Jurkat, Clone E6-1 (cell line): ENCODE results near the gene HMX2.
"Not testable (repeated sequence)": the region's sequence is repeated elsewhere in the genome, so short reads cannot be mapped to it uniquely, and the experiment has no call there.

Experiments
- DNase-seq: peaks from one replicate; pipeline ENCODE4 v3.0.0-alpha.2; 2011; ENCODE audit warnings: low read depth, low spot score
- H3K4me3 ChIP-seq: 2 replicates; pipeline ENCODE4 v1.5.1; 2011; ENCODE audit warnings: mild to moderate bottlenecking, low read length, control low read depth, moderate library complexity

HMX2 gene

DNA sequence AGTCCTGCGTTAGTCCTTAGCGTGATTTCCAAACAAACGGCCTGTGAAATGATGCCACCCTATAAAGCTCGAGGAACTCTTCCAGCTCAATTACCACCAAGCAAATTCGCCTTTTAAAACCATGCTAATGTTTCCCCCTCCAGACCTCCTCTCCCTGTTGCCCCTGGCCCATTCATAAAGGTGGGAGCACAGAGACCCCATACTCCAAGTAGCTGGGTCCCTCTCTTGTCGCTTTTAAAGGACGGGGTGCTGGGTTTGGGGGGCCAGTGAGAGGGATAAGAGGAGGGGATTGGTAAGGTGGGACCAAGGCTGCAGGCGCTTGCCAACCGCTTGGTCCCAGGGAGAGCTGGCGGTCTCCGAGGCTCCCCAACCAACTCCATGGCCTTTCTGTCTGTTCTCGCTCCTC, 1.2 kb downstream of the HMX2 start:
- no peak for DNase-seq
- no peak overlapping the region for H3K4me3 ChIP-seq

DNA sequence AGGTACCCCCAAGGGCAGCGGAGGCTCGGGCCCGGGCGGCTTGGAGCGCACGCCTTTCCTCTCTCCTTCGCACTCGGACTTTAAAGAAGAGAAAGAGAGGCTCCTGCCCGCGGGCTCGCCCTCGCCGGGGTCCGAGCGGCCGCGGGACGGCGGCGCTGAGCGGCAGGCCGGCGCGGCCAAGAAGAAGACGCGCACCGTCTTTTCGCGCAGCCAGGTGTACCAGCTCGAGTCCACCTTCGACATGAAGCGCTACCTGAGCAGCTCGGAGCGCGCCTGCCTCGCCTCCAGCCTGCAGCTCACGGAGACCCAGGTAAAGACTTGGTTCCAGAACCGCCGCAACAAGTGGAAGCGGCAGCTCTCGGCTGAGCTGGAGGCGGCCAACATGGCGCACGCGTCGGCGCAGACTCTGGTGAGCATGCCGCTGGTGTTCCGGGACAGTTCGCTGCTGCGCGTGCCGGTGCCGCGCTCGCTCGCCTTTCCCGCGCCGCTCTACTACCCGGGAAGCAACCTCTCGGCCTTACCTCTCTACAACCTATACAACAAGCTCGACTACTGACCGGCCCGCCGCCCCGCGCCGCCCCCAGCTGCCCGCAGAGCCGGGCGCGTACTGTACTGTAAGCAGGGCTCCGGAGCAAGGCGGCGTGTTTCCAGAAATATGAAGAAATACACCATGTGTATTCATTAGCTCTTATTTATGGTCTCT, 1.8 kb downstream of the HMX2 start:
- no peak for DNase-seq
- no peak overlapping the region for H3K4me3 ChIP-seq

DNA sequence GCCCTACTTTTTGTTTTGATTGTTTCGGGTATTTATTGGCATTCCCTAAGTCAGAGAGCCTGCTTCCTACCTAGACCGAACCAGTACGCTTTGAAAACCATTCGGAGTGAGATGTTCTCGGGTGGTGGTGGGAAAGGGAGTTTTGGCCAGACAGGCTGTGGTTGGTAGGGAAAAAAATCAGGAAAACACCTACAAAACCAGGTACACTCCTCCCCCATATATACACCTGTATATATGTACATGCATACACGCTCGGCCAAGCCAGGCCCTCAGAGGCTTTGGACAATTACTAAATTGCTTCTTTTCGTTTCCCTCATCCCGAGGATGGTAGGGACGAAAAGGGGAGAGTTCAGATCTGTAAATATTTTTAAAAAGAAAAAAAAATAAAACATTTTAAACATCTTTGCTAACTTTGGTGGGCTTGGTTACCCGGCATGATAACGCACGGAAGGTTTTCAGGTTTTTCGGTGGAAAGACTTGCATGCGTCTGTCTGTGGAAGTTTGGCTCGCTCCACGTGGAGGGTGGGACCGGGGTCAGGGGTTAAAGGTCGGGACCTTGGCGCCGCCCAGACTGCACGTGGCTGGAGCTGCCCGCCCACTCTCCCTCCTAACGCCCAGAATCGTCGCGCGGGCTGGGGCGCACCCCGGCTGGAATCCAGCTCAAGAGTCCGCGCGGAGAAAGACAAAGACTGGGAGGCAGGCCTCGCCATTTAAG, 2.5 kb downstream of the HMX2 start:
- no peak overlapping the region for H3K4me3 ChIP-seq
- no peak for DNase-seq

DNA sequence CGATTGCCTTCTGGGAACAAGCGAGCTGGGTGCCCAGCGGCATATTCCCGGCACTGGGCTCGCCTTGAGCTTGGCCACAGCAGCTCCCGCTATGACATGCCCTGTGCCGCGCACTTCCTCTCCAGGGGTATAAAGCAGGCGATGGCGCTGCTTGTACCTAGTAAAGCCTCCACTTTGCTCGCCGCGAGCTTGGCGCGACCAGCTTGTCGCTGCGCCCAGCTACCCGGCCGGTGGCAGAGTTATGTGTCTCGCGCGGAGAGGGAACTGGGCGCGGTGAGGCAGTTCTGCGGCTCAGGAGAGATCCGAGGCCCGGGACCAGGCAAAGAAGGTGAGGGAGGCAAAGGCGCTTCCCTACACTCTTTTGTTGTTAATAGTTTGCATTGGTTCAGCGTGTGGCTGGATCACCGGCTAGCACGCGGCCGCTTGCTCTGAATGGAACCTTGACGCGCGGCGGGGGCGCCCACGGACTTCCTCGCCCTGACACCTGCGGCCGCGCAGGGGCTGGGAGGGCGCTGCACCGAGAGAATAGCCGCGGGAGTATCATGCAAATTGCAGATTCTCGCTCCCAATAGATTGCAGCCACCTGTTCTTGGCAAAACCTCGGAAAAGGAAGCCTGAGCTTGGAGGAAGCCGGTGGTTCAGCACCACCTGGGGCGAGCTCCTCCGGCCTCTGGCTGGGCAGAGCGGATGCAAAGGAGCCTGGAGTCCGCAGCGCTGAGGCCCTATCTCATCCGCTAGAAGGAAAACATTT, 3.2 kb downstream of the HMX2 start:
- no peak overlapping the region for H3K4me3 ChIP-seq
- DNase-seq: no peak

DNA sequence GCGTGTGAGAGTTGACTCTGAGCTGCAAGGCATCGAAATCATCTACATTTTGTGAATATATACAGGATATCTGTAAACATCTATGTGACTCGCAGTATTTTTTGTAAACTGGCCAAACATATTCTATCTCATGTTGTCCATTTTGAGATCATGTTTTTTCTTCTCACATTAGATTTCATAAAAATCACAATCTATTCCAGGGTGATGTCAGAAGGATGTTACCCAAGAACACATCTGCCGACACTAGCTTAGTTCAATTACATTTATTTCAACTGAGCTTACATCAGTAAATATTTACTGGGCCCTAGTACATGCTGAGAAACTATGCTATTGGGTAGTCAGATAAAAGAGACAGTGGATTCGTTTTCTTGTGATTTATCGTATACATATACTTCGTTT, 3.8 kb downstream of the HMX2 start:
- no peak for DNase-seq
- no peak overlapping the region for H3K4me3 ChIP-seq

DNA sequence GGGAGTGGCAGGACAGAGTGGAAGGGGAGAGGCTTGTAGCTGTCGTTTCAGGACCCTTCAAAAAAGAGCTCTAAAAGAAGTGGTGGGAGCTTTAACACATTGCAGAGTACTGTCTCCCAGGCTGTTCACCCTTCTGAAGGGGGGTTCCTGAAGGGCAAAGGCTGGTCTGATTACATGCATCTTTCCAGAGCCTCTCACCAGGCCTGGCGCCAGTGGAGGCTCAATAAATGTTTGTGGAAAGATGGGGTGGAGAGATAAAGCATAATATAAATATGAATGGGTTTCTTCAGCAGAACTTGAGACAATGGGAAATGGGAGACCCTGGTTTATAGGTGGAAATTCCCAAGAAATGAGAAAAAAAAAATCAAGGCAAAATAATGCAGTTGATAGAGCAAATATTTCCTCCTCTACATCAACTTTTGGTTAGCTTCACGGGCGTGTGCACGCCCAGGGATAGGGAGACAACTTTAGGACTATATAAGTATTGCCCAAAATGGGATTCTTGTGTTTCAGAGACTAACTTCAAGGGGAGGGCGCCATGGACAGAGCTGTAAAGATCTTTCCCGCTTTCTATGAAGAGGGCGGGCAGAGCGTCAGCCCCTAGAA, 5.7 kb downstream of the HMX2 start:
- no peak for DNase-seq
- no peak overlapping the region for H3K4me3 ChIP-seq

DNA sequence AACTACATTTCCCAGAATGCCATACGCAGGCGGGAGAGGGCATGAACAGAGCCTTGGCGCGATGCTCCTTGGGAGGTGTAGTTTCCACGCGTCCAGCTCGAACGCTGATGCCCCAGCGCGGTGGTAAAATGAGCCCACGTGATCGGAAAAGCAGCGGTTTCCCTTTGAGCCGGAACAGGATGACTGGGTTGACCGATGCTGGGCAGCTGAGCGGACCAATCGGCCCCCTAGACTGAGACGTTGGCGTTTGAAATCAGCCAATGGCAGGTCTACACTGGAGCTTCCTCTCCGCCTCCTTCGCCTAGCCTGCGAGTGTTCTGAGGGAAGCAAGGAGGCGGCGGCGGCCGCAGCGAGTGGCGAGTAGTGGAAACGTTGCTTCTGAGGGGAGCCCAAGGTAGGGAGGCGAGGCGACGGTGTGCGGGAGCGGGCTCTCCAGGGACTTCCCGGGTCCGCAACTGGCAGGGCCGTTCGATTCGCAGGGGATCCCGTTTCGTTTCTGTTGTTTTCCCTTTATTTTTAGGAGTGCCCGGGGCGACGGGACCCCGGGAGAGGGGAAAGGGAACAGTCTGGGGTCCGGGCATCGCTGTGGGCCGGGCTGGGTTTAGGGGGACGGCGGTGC, 6.3 kb downstream of the HMX2 start, which contains the start of gene BUB3:
Gene BUB3 (plus strand): TSS at position 311 of the 619 bp plus-strand sequence. CDS start 516 bp downstream, outside the sequence.
- peak within 1 kb of the TSS; percentile 92 for H3K4me3 ChIP-seq
- DNase-seq: peak; percentile 100

DNA sequence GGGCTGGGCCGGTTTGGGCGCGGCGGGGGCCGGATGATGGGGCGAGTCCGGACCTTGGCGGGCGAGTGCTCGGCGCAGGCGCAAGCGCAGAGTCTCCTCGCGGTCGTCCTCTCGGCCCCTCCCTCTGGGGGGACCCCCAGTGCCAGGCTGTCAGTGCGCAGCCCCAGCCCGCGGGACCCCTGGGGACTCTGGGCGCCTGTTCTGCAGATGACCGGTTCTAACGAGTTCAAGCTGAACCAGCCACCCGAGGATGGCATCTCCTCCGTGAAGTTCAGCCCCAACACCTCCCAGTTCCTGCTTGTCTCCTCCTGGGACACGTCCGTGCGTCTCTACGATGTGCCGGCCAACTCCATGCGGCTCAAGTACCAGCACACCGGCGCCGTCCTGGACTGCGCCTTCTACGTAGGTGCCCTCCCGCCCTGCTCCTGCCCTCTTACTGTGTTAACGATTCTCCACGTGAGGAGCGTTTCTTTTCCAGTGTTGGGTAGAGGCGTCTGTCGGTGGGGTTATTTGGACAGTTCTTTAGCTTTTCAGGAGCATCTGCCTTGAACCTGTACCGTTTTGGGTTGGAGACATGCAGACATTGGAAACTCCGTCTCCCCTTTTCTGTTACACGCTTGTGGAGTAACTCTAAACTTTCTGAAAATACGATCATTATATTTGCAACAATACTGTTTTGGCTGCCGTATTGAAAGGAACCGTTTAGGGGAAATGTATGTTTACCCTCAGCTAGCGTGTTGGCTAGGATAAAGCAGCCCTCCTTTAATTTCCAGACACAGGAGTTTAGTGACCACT, 7.0 kb downstream of the HMX2 start:
- peak overlapping the region; percentile 92 for H3K4me3 ChIP-seq
- DNase-seq: no peak

DNA sequence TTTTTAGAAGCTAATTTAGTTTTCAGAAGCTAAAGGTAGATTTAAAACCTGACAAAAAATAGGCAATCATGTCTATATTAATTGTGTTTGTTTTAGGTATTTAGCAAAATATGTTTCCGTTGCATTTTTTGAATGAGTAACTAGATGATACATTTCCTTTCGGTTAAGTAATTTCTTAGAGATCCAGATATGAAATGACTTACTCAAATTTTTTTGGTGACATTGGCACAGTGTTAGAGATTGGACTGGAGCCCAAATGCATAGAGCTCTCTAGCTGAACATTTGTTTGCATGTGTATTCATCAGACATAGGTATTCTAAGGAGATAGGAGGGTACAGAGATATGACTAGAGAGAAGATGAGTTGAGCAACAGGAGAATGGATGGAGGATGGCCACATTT, 8.1 kb downstream of the HMX2 start:
- DNase-seq: no peak
- no peak overlapping the region for H3K4me3 ChIP-seq

DNA sequence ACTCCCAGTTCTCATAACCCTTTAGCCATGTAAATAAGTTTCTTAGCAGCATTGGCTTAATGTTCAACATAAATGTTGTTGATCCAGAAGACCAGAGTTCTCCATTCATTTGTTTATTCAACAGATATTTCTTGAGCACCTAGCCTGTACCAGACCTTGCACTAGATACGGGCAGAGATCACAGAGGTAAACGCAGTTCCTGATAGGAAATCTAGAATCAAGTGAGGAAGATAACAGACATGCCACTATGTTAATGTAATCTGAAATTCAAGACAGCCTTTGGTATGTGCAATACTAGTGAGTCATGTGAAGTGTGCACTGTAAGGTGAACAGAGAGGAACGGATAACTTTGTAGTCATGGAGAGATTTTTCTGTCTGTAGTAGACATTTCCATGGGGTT, 9.3 kb downstream of the HMX2 start:
- no peak for DNase-seq
- no peak overlapping the region for H3K4me3 ChIP-seq

DNA sequence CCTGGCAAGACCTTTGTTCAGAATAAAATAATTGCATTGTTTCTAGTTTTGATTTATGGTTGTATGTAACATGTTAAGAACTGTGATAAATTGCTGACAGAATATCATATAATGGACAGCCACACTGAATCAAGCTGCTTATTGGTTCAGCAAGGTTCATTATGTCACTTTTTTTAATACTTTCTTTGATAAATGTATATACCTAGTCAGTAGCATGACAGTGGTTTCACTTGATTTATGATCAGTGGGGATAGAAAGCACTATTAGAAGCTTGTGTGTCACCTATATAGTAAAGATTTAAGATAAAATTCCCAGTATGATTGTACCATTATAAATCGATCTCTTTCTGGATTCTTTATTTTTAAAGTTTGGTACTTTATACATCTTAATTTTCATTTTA, 10.7 kb downstream of the HMX2 start:
- no peak for DNase-seq
- H3K4me3 ChIP-seq: no peak overlapping the region

DNA sequence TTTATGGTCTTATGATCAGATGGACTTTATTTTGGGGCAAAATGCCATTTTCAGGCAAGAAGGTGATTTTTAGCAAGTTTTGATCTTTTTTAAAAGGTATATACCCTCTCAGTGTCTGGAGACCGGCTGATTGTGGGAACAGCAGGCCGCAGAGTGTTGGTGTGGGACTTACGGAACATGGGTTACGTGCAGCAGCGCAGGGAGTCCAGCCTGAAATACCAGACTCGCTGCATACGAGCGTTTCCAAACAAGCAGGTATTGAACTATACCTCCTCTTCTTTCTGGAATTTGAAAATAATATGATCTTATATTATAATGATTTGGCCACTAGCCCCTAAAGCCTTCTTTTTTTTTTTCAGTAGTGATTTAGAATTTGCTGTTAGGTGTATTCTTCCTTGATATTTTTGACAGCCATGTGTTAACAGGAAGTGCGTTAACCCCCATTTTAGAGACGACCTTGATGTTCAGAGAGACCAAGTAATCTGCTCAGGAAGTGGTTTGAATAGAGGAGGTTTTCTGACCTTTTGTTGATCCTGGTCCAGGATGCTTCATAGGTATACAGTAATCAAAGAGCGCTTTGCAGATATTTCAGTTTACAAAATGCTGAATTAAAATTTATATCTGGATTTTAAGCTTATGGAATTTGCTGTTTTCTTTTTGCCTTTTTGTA, 12.5 kb downstream of the HMX2 start:
- peak; percentile 88 for DNase-seq
- peak overlapping the region; percentile 26 for H3K4me3 ChIP-seq

DNA sequence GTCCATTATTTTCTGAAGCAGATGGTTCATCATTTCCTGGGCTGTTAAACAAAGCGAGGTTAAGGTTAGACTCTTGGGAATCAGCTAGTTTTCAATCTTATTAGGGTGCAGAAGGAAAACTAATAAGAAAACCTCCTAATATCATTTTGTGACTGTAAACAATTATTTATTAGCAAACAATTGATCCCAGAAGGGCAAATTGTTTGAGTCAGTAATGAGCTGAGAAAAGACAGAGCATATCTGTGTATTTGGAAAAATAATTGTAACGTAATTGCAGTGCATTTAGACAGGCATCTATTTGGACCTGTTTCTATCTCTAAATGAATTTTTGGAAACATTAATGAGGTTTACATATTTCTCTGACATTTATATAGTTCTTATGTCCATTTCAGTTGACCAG, 16.4 kb downstream of the HMX2 start:
- DNase-seq: no peak
- no peak overlapping the region for H3K4me3 ChIP-seq

DNA sequence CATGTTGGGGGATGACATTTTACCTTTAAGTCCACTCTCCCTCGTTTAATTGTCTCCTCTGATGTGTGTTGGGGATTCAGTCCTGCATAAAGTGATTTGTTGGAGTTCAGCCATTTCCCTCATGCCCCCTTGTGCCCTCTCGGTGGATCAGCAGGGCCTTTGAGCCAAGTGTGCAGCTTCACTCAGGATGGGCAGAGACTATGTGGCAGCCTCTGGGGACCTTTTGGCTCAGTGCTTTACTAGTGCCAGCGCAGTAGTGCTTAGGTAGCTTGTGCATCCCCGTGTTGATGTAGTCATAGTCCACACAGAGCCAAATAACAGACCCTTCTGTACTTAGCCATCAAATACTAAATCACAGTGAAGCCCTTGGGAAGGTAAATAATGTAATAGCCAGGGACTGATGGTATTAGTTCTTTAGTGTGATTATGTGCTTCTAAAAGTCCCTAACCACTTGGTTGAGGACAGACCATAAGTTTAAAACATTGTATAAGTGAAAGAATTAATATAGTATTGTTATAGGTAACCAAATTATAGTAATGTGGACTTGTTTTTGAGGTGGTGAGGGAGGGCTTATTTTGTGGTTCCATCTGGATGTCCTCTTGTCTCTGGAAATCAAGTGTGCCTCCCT, 17.6 kb downstream of the HMX2 start:
- H3K4me3 ChIP-seq: no peak overlapping the region
- DNase-seq: no peak

DNA sequence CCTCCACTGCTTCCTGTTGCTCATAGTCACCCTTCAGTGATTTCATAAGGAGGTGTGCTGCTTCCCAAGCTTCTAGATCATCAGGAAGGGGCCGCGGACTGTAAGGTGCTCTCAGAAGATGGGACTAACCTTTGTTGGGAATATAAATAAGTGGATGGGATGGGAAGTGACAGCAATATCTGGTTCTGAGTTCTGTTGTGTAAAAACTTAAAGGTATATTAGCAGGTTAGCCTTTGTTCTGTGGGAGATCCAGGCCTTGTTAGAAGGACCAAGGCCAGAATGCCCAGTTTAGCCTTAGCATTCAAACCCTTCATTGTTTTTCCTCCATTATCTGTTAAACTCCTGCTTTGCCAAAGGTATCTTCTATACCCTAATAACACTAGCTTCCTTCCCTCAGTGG, 18.7 kb downstream of the HMX2 start:
- no peak for DNase-seq
- H3K4me3 ChIP-seq: no peak overlapping the region

DNA sequence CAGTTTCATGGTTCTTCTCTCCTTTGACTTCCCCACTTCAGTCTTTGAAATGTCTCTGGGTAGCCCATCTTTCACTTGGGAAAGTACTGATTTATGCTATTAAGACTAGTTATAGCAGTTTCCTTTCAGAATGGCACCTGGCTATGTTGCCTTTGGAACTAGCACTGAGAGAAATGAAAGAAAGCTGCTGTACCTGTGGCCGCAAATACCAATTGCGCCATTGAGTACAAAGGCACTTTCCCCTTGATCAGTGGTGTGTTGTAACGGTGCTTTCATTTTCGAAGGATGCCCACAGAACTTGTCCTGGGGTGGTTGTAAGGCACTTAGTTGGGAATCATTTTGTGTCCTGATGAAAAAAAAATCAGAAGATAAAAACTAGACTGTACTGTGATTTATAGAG, 23.0 kb downstream of the HMX2 start:
- no peak for DNase-seq
- no peak overlapping the region for H3K4me3 ChIP-seq

DNA sequence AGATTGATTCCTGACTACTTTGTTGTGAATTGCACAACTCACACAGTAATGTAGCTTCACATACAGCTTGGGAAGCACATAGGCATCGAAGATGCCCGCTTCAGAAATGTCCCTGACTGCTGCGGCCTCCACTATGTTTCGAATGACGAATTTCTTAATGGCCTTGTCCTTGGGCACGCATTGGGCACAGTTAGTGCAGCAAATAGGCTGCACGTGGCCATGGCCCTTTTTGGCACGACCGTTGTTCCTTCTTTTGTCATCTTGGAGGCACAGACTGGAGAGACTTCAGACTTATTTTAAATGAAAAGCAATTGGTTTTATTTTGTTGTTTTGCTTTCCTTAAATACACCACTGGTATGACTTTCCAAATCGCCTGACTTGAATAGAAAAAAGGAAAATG, 23.7 kb downstream of the HMX2 start:
- H3K4me3 ChIP-seq: not testable (repeated sequence)

More for the DNA sequence above, 23.7 kb downstream of the HMX2 start:
- DNase-seq: not testable (repeated sequence)
